Measurements from ENCODE around the gene MESP2.

The MESP2 gene, protein sequence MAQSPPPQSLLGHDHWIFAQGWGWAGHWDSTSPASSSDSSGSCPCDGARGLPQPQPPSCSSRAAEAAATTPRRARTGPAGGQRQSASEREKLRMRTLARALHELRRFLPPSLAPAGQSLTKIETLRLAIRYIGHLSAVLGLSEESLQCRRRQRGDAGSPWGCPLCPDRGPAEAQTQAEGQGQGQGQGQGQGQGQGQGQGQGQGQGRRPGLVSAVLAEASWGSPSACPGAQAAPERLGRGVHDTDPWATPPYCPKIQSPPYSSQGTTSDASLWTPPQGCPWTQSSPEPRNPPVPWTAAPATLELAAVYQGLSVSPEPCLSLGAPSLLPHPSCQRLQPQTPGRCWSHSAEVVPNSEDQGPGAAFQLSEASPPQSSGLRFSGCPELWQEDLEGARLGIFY

DNA sequence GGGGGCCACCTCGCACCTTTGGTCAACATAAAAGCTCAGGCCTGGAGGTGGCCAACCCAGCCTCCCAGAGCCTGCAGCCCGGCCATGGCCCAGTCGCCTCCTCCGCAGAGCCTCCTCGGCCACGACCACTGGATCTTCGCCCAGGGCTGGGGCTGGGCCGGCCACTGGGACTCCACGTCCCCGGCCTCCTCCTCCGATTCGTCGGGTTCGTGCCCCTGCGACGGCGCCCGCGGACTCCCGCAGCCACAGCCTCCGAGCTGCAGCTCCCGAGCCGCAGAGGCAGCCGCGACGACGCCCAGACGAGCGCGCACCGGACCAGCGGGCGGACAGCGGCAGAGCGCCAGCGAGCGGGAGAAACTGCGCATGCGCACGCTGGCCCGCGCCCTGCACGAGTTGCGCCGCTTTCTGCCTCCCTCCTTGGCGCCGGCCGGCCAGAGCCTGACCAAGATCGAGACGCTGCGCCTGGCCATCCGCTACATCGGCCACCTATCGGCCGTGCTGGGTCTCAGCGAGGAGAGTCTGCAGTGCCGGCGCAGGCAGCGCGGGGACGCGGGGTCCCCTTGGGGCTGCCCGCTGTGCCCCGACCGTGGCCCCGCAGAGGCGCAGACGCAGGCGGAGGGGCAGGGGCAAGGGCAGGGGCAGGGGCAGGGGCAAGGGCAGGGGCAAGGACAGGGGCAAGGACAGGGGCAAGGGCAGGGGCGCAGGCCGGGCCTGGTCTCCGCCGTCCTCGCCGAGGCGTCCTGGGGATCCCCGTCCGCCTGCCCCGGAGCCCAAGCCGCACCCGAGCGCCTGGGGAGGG is at the start of gene MESP2:
TSS of gene MESP2 (plus strand) at position 59 of the 799 bp plus-strand sequence. CDS start at position 85, 26 bp downstream.
- Mint-ChIP-seq H3K4me3 (peak within 1 kb of the TSS; percentile 61), H3K9me3 (no peaks in the 10 kb centered on the region), H3K36me3 (ENCODE audit: low read depth) (no peaks in the 10 kb centered on the region), H3K27me3 (peaks cover 29% of the 10 kb centered on the region), H3K4me1 (peaks cover 7% of the 10 kb centered on the region), H3K27ac (no peak within 1 kb of the TSS)
- DNase-seq (peak; percentile 64), ATAC-seq (peak; percentile 48)

DNA sequence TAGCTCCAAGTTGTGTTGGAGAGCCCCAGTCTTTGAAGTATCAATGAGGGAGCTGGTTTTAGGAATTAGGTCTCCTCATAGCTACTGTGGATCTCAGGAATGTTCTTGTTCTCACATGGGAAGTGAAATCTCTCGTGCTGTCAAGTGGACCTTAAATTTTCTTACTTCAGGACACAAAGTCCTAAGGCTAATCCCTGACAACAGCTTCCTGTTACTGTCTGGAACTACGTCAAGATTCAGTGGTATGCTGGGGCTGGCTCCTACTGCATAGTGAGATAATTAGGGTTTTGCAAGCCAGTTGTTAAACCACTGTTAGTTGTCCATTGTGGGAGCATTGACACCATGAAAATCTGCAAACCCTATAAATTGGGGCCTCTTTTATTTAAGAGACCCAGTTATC is 47.9 kb upstream of the MESP2 start:
- H3K27ac Mint-ChIP-seq: no peak overlapping the region
- H3K4me1 Mint-ChIP-seq: no peaks in the 10 kb centered on the region
- no peaks in the 10 kb centered on the region for H3K36me3 Mint-ChIP-seq (ENCODE audit: low read depth)
- no peak overlapping the region for H3K4me3 Mint-ChIP-seq
- H3K27me3 Mint-ChIP-seq: peaks cover 6% of the 10 kb centered on the region
- H3K9me3 Mint-ChIP-seq: no peaks in the 10 kb centered on the region
- no peak for ATAC-seq
- no peak for DNase-seq

DNA sequence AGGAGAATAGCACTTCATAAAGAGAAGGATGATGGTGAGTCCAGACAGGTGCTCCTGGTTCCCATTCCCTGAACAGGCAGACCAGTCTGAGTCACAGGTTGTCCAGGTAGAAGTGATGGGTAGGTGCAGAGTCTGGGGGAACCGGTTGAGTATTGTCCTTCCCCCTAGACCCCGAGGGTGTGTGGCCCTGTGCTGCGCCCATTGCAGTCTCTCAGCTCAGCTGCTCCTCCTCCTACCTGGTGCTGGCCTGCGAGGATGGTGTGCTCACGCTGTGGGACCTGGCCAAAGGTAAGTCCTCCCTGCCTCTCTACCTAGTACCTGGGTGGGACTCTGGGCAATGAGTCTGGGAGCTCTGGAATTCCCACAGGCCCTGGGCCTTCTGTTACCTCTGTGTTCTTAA is 44.9 kb upstream of the MESP2 start:
- Mint-ChIP-seq H3K27me3 (peaks cover 9% of the 10 kb centered on the region), H3K27ac (no peak overlapping the region), H3K36me3 (ENCODE audit: low read depth) (no peaks in the 10 kb centered on the region), H3K4me1 (no peaks in the 10 kb centered on the region), H3K9me3 (no peaks in the 10 kb centered on the region), H3K4me3 (no peak overlapping the region)
- ATAC-seq (no peak), DNase-seq (no peak)

DNA sequence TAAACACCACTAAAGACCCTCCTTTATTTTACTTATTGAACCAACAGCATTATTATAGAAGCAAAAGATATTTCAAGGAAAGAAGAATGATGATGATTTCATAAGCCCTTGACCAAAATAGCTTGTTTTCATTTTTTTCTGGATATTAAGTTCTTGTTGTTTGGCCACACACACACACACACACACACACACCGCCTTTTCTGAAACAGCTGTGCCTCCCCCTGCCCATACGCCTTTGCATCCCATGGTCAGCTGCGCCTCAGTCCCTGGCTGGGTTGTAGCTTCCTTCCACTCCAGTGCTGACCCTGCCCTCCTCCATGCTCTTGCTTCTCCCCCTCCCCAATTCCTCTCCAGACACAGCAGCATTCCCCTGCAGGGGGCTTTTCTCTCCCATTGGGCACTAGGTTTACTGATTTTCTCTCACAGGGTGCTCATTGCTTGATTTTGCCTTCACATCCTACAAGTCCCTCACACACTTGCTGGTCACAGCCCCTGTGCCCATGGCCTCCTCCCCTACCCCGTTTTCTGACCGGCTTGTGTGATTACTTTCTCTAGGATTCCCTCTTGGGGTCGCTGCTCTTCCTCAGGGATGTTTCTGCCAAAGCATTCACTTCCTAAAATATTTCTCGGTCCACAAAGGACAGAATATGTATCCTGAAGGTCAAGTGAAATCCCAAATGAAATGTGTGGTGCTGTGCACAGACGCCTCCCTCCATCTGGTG is 43.5 kb upstream of the MESP2 start:
- Mint-ChIP-seq H3K9me3 (no peaks in the 10 kb centered on the region), H3K4me1 (no peaks in the 10 kb centered on the region), H3K36me3 (ENCODE audit: low read depth) (no peaks in the 10 kb centered on the region), H3K27me3 (peaks cover 9% of the 10 kb centered on the region), H3K4me3 (no peak overlapping the region), H3K27ac (no peak overlapping the region)
- no peak for ATAC-seq
- DNase-seq: no peak

DNA sequence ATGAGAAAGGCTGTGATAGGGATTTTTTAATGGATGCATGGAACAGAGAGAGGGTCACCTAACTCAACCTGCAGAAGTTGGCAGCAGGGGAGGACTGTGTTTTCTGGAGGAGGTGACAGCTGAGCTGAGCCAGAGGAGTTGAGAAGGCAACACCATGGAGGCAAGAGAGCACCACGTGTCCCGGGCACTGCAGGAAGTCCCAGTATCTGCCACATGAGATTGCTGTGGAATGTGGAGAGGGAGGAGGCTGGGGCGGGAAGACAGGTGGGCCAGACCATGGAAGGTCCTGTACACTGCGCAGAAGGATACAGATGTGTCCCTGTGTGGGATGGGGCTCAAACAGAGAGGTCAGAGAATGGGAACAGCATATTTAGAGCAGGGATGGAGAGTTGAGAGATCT is 40.4 kb upstream of the MESP2 start:
- no peaks in the 10 kb centered on the region for H3K36me3 Mint-ChIP-seq (ENCODE audit: low read depth)
- no peaks in the 10 kb centered on the region for H3K4me1 Mint-ChIP-seq
- ATAC-seq (no peak), DNase-seq (no peak)
- no peak overlapping the region for H3K4me3 Mint-ChIP-seq
- H3K27me3 Mint-ChIP-seq: peaks cover 8% of the 10 kb centered on the region
- no peak overlapping the region for H3K27ac Mint-ChIP-seq
- H3K9me3 Mint-ChIP-seq: no peaks in the 10 kb centered on the region

DNA sequence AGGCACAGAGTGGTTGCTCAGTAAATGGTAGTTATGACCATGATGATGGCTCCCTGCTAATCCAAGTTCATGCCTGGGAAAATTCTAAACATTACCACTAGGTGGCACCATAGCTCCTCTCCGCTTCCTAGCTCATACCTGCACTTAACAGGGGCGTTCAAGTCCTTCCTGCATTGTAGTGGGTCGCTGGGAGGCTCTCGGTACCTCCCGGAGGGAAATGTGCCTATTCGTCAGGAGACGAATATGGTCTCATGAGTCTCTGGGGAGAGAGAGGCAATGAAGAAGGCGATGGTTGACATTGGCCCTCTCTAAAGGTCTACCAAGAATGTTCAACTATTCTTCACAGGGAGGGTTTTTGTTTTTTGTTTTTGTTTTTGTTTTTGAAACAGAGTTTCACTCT is 36.0 kb upstream of the MESP2 start:
- H3K36me3 Mint-ChIP-seq (ENCODE audit: low read depth): no peaks in the 10 kb centered on the region
- peaks cover 1% of the 10 kb centered on the region for H3K27me3 Mint-ChIP-seq
- no peaks in the 10 kb centered on the region for H3K9me3 Mint-ChIP-seq
- DNase-seq: peak; percentile 53
- H3K4me3 Mint-ChIP-seq: no peak overlapping the region
- no peaks in the 10 kb centered on the region for H3K4me1 Mint-ChIP-seq
- ATAC-seq: peak; percentile 85
- H3K27ac Mint-ChIP-seq: no peak overlapping the region

DNA sequence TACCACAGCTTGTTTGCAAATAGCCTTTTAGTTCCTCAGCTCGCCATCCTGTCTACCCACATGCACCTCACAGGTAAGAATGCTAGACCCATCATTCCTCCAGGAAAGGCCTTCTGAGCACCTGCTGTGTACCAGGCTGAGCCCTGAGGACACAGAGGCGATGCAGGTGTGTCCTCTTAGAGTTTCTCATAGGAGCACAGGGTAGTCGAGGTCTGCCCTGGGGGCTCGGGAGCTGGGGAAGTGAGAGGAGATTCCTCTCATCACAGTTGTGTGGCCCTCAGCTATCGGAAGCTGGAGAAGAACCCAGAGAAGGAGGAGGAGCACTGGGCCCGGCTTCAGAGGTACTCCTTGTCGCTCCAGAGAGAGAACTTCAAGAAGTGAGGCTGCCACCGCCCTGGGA is 33.1 kb upstream of the MESP2 start:
- Mint-ChIP-seq H3K36me3 (ENCODE audit: low read depth) (no peaks in the 10 kb centered on the region), H3K27ac (no peak overlapping the region), H3K27me3 (no peaks in the 10 kb centered on the region), H3K9me3 (no peaks in the 10 kb centered on the region), H3K4me3 (no peak overlapping the region), H3K4me1 (no peaks in the 10 kb centered on the region)
- no peak for DNase-seq
- no peak for ATAC-seq

DNA sequence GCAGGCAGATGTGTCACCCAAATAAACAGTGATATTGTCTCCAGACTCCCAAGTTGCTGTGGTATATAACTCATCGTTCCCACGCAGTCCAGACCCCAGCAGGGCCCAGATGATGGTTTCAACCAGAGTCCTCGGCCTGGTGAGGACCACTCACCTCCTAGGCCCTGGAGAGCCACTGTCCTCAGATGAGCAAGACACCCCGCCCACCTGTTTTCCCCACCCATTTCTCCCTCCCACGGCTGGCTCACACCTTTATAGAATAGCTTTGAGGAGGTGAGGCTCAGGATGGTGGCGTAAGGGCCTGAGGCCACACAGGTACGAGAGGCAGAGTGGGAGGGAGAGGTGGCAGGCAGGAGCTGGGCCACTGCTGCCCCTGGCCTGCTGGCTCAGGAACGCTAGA is 32.5 kb upstream of the MESP2 start:
- H3K4me1 Mint-ChIP-seq: no peaks in the 10 kb centered on the region
- H3K4me3 Mint-ChIP-seq: no peak overlapping the region
- no peaks in the 10 kb centered on the region for H3K36me3 Mint-ChIP-seq (ENCODE audit: low read depth)
- H3K27ac Mint-ChIP-seq: no peak overlapping the region
- ATAC-seq (no peak), DNase-seq (no peak)
- no peaks in the 10 kb centered on the region for H3K27me3 Mint-ChIP-seq
- no peaks in the 10 kb centered on the region for H3K9me3 Mint-ChIP-seq

DNA sequence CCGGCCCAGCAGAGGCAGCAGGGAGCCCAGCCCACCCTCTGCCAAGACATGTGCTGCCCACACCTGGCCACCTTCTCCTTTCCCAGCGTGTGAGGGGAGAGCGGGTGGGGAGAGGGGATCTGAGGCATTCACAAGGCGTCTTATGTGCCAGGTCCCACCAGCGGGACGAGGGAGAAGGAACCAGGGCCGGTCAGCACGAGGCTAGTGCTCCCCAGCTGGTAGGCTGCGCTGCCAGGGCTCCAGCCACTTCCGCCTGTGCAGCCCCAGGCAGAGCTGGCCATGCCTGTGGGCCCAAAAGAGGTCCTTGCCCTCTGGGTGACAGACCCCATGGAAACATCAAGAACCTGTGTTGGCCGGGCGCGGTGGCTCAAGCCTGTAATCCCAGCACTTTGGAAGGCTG is 31.0 kb upstream of the MESP2 start:
- no peaks in the 10 kb centered on the region for H3K9me3 Mint-ChIP-seq
- DNase-seq (no peak), ATAC-seq (no peak)
- H3K4me3 Mint-ChIP-seq: no peak overlapping the region
- peaks cover 4% of the 10 kb centered on the region for H3K27me3 Mint-ChIP-seq
- H3K36me3 Mint-ChIP-seq (ENCODE audit: low read depth): no peaks in the 10 kb centered on the region
- peaks cover 7% of the 10 kb centered on the region for H3K4me1 Mint-ChIP-seq
- H3K27ac Mint-ChIP-seq: no peak overlapping the region

DNA sequence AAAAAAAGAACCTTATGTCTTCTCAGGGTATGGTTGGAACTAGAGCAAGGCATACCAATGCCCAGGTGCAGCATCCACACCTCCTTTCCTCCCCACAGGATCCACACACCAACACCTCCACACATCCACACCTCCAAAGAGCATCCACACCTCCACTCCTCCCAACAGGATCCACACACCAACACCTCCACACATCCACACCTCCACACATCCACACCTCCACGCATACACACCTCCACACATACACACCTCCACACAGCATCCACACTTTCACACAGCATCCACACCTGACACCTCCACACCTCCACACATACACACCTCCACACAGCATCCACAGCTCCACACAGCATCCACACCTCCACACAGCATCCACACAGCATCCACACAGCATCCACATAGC is 30.4 kb upstream of the MESP2 start:
- H3K4me1 Mint-ChIP-seq: peaks cover 7% of the 10 kb centered on the region
- DNase-seq: no peak
- no peaks in the 10 kb centered on the region for H3K9me3 Mint-ChIP-seq
- no peaks in the 10 kb centered on the region for H3K36me3 Mint-ChIP-seq (ENCODE audit: low read depth)
- ATAC-seq: no peak
- H3K27ac Mint-ChIP-seq: no peak overlapping the region
- H3K27me3 Mint-ChIP-seq: peaks cover 4% of the 10 kb centered on the region
- no peak overlapping the region for H3K4me3 Mint-ChIP-seq

DNA sequence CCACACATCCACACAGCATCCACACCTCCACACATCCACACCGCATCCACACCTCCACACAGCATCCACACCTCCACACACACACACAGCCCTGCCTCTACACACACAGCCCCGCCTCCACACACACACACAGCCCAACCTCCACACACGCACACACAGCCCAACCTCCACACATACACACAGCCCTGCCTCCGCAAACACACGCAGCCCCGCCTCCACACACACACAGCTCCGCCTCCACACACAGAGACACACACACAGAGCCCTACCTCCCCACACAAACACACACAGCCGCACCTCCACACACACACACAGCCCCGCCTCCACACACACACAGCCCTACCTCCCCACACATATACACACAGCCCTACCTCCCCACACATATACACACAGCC is 29.7 kb upstream of the MESP2 start:
- ATAC-seq: no peak

DNA sequence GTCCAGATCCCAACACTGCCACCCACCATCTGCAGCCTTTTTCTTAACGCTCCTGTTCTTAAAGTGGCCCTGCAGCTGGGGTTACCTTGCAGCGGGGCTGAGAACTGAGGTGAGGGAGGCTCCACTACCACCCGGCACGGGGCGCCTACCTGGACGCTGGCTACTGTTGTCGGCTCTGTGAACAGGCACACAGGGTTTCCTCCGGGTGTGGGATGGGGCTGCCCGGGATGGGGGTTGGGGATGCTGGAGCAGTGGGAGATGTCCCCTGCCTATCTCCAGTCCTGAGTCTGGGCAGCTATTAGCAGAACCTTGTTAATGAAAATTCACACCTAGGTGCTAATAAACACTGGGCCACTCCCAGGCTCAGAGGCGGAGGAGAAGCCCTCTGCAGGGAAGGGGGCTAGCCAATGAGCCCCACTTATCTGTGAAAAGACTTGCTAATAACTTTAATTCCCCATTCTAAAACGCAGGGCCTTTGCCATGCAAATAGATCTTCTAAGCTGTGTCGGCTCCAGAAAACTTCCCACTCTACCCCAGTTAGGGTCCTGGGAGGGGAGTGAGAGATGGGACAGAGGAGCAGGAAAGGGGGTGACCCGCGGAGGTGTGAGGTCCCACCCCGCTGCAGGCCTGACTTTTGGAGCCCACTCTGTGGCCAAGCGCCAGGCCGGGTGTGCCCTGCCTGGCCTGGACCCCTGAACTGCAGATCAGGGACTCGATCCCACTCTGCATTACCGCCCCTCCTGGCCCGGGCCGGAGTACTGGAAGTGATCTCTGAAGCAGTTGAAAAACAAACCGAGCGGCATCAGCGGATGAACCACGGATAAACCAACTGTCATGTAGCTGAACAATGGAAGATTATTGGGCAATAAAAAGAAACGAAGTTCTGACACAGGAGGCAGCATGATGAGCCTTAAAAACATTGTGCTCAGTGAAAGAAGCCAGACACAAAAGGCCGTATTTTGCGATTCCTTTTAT is 28.1 kb upstream of the MESP2 start:
- Mint-ChIP-seq H3K4me3 (no peak overlapping the region), H3K27ac (peak overlapping the region; percentile 17), H3K27me3 (peaks cover 11% of the 10 kb centered on the region), H3K36me3 (ENCODE audit: low read depth) (no peaks in the 10 kb centered on the region), H3K4me1 (peaks cover 7% of the 10 kb centered on the region), H3K9me3 (no peaks in the 10 kb centered on the region)
- ATAC-seq: no peak
- DNase-seq: no peak

More for the DNA sequence above, 29.7 kb upstream of the MESP2 start:
- DNase-seq: no peak
- Mint-ChIP-seq H3K9me3 (no peaks in the 10 kb centered on the region), H3K36me3 (ENCODE audit: low read depth) (no peaks in the 10 kb centered on the region), H3K4me3 (no peak overlapping the region), H3K4me1 (peaks cover 7% of the 10 kb centered on the region), H3K27ac (no peak overlapping the region), H3K27me3 (peaks cover 4% of the 10 kb centered on the region)

DNA sequence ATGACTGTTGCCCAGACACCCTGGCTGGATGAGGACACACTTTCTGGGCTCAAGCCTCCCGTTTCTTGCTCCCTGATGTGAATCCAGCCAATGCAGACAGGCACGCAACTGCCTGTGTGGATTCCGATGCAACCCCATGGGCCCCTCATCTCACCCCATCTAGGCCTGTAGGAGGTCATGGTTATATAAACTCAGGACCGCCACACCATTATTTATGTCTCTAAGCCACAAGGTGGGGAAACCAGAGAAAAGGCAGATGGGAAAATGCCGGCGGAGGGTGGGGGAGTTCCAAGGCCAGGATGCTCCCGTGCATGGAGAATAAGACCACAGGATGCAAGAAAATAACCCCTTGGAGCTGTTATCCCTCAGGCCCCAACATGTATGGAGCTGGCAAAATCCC is 27.1 kb upstream of the MESP2 start:
- Mint-ChIP-seq H3K9me3 (no peaks in the 10 kb centered on the region), H3K4me1 (peaks cover 7% of the 10 kb centered on the region), H3K4me3 (peak overlapping the region; percentile 76), H3K36me3 (ENCODE audit: low read depth) (no peaks in the 10 kb centered on the region), H3K27ac (no peak overlapping the region), H3K27me3 (peaks cover 11% of the 10 kb centered on the region)
- ATAC-seq: no peak
- no peak for DNase-seq

DNA sequence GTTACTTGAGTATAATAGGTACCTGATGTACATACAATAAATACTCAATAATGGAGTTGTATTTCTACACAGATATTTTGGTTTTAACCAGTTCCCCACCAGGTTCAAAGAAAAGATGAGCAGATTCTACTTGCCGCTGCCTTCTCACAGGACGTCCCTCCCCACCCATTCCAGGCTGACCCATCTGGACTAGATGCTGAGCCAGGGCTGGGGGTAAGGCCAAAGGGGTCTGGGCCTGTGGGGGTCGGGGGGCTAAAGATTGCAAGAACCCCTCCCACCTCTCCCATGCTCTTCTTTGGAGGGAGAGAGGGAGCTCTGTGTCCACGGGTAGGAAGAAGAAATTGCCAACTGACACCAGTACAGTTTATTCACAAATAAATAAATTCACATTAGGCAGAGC is 26.6 kb upstream of the MESP2 start:
- H3K9me3 Mint-ChIP-seq: no peaks in the 10 kb centered on the region

More for the DNA sequence above, 26.6 kb upstream of the MESP2 start:
- Mint-ChIP-seq H3K4me1 (peaks cover 7% of the 10 kb centered on the region), H3K27me3 (peaks cover 12% of the 10 kb centered on the region), H3K4me3 (peak overlapping the region; percentile 76), H3K36me3 (ENCODE audit: low read depth) (no peaks in the 10 kb centered on the region), H3K27ac (peak overlapping the region; percentile 14)
- DNase-seq (no peak), ATAC-seq (no peak)

Data from activated naive CD8-positive, alpha-beta T cell treated with anti-CD3 and anti-CD28 coated beads, Interleukin-2, amount 50 U/mL, for 24 hours (primary cell).